ENCODE measurements around the gene GFRA4. TPM values are rescaled to one million over a fixed set of nuclear protein-coding genes. Genes with fewer than 3 reads are reported as not detected.

GFRA4 gene
- total and polyA plus RNA-seq, 2 donors (not counting 1 experiment from before 2014, with no cell fraction given): not detected

DNA sequence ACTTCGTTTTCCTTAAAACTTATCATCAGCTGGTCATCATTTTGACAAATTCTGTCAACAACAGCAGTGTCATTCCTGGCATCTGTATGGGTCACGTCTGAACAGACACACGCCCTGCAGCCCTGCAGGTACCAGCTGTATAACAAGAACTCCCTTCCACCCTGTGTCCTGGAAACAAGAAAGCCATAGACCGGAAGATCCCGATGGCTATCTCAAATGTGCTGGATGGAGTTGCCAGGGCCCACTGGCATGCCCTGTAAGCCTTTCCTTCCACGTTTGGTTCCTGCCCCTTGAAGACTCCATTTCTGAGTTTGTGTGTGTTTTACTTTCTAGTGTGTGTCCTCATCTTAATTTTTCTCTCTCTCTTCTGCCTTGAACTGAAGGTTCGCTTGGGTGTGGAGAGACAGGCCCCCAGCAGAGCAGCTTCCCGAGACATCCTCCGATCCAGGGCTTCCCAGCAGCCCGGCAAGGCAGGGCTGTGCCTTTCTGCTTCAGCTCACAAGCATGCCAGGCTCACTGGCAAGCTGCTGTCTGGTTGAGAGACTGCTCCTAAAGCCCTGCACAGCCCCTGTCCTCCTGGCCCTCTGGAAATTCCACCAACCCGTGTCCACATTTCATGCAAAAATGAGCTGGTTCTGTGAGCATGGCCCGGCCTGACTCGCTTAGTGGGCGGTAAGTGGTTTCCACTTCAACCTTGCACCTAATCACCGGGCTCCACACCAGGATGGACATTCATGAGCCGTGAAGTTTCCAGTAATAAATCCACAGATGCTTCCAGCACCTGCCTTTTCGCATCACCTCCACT lies 8.7 kb downstream of the GFRA4 start:
- Mint-ChIP-seq H3K4me1 (peaks cover 13% of the 10 kb centered on the region), H3K9me3 (ENCODE audit: insufficient read depth) (no peaks in the 10 kb centered on the region), H3K27ac (no peak overlapping the region), H3K4me3 (no peak overlapping the region), H3K27me3 (peaks cover 8% of the 10 kb centered on the region)
- H4K20me1 ChIP-seq (ENCODE audit: control insufficient read depth, insufficient read depth, low read length, poor library complexity, severe bottlenecking): no peaks in the 10 kb centered on the region
- ChIA-PET POLR2A (no interaction called here), CTCF (no interaction called here)
- H3K27ac ChIP-seq (ENCODE audit: low read length in 2 of 2): no peak overlapping the region
- no peak overlapping the region for H2AFZ ChIP-seq (ENCODE audit: insufficient read depth, low read depth, low read length, poor library complexity, severe bottlenecking)
- no peak overlapping the region for H3K4me3 ChIP-seq (ENCODE audit: control extremely low read depth in 1 of 5, extremely low read depth in 1 of 5, insufficient read depth in 1 of 5, low read depth in 2 of 5, low read length in 4 of 5)
- DNase-seq (no peak), ATAC-seq (ENCODE audit: low read depth) (no peak)
- peaks cover 5 to 10% of the 10 kb centered on the region in 2 donors for H3K4me1 ChIP-seq (ENCODE audit: control insufficient read depth in 2 of 2, insufficient read depth in 2 of 2, low read length in 2 of 2)
- H3K9ac ChIP-seq (ENCODE audit: low read length): no peak overlapping the region
- TF ChIP-seq, protein P1, sequence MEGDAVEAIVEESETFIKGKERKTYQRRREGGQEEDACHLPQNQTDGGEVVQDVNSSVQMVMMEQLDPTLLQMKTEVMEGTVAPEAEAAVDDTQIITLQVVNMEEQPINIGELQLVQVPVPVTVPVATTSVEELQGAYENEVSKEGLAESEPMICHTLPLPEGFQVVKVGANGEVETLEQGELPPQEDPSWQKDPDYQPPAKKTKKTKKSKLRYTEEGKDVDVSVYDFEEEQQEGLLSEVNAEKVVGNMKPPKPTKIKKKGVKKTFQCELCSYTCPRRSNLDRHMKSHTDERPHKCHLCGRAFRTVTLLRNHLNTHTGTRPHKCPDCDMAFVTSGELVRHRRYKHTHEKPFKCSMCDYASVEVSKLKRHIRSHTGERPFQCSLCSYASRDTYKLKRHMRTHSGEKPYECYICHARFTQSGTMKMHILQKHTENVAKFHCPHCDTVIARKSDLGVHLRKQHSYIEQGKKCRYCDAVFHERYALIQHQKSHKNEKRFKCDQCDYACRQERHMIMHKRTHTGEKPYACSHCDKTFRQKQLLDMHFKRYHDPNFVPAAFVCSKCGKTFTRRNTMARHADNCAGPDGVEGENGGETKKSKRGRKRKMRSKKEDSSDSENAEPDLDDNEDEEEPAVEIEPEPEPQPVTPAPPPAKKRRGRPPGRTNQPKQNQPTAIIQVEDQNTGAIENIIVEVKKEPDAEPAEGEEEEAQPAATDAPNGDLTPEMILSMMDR (IDR thresholded peaks at IDR 0.05): no peak
- no peak for TF ChIP-seq EZH2 (IDR thresholded peaks at IDR 0.05; ENCODE audit: borderline replicate concordance, insufficient read depth, low read depth, low read length, poor library complexity, severe bottlenecking)
- no peaks in the 10 kb centered on the region for H3K79me2 ChIP-seq (ENCODE audit: control insufficient read depth, insufficient read depth, low read length)
- no peak overlapping the region for H3K4me2 ChIP-seq (replicated peaks; ENCODE audit: low read depth, low read length, poor library complexity, severe bottlenecking)
- H3K36me3 ChIP-seq (replicated peaks in 1 of 2; ENCODE audit: control extremely low read depth in 1 of 2, control insufficient read depth in 1 of 2, extremely low read depth in 1 of 2, insufficient read depth in 2 of 2, low read length in 1 of 2): no peaks in the 10 kb centered on the region
- peaks cover 0 to 1% (median 0%) of the 10 kb centered on the region in 4 experiments for H3K27me3 ChIP-seq (replicated peaks in 1 of 4; ENCODE audit: control extremely low read depth in 1 of 4, control insufficient read depth in 3 of 4, insufficient read depth in 4 of 4, low read length in 3 of 4)
- intact Hi-C loops (cut with micrococcal nuclease): no loop called here
- peaks cover 0 to 12% (median 0%) of the 10 kb centered on the region in 3 donors for H3K9me3 ChIP-seq (ENCODE audit: control extremely low read depth in 1 of 3, control insufficient read depth in 2 of 3, insufficient read depth in 1 of 3, low read length in 2 of 3)
- 87% methylated on average over 15 of the region's 17 CpGs for WGBS (ENCODE audit: insufficient coverage)

DNA sequence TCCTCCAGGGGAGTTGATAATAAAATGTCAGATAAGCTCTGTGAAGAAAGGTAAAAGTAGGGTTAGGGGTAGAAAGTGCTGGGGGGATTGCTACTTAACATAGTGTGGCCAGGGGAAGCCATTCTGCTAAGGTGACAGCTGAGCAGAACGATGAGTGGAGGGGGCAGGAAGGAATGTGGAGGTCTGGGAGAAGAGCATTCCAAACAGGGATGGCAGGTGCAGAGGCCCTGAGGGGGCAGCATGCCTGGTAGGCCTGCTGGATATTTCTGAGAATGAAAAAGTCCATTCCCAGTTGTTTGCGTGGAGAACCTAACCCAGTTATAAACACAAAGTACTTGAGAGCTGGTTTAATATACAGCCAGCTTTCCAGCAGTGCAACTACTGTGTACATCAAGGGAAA lies 9.3 kb downstream of the GFRA4 start:
- Histone ChIP-seq H3K27me3 (replicated peaks in 1 of 4; ENCODE audit: control extremely low read depth in 1 of 4, control insufficient read depth in 3 of 4, insufficient read depth in 4 of 4, low read length in 3 of 4) (no peaks in the 10 kb centered on the region), H3K79me2 (ENCODE audit: control insufficient read depth, insufficient read depth, low read length) (no peaks in the 10 kb centered on the region), H3K4me2 (replicated peaks; ENCODE audit: low read depth, low read length, poor library complexity, severe bottlenecking) (no peak overlapping the region), H3K36me3 (replicated peaks in 1 of 2; ENCODE audit: control extremely low read depth in 1 of 2, control insufficient read depth in 1 of 2, extremely low read depth in 1 of 2, insufficient read depth in 2 of 2, low read length in 1 of 2) (peaks cover 0 to 2% of the 10 kb centered on the region in 2 experiments), H3K9me3 (ENCODE audit: control extremely low read depth in 1 of 3, control insufficient read depth in 2 of 3, insufficient read depth in 1 of 3, low read length in 2 of 3) (peaks cover 0 to 12% (median 0%) of the 10 kb centered on the region in 3 donors), H3K27ac (ENCODE audit: low read length in 2 of 2) (no peak overlapping the region), H3K4me1 (ENCODE audit: control insufficient read depth in 2 of 2, insufficient read depth in 2 of 2, low read length in 2 of 2) (peaks cover 2 to 4% of the 10 kb centered on the region in 2 donors), H4K20me1 (ENCODE audit: control insufficient read depth, insufficient read depth, low read length, poor library complexity, severe bottlenecking) (no peaks in the 10 kb centered on the region), H3K9ac (ENCODE audit: low read length) (no peak overlapping the region), H3K4me3 (ENCODE audit: control extremely low read depth in 1 of 5, extremely low read depth in 1 of 5, insufficient read depth in 1 of 5, low read depth in 2 of 5, low read length in 4 of 5) (no peak overlapping the region), H2AFZ (ENCODE audit: insufficient read depth, low read depth, low read length, poor library complexity, severe bottlenecking) (no peak overlapping the region)
- intact Hi-C loops (cut with micrococcal nuclease): no loop called here
- Mint-ChIP-seq H3K9me3 (ENCODE audit: insufficient read depth) (no peaks in the 10 kb centered on the region), H3K27ac (no peak overlapping the region), H3K27me3 (peaks cover 3% of the 10 kb centered on the region), H3K4me1 (peaks cover 8% of the 10 kb centered on the region), H3K4me3 (no peak overlapping the region)
- ChIA-PET POLR2A (no interaction called here), CTCF (no interaction called here)
- ATAC-seq (ENCODE audit: low read depth) (no peak), DNase-seq (no peak)
- WGBS (ENCODE audit: insufficient coverage): 96% methylated on average over 2 of the region's 2 CpGs
- TF ChIP-seq, protein P1 (IDR thresholded peaks at IDR 0.05): no peak
- no peak for TF ChIP-seq EZH2 (IDR thresholded peaks at IDR 0.05; ENCODE audit: borderline replicate concordance, insufficient read depth, low read depth, low read length, poor library complexity, severe bottlenecking)

All from B cell (primary cell).